ENCODE data around the gene RPL37.

DNA sequence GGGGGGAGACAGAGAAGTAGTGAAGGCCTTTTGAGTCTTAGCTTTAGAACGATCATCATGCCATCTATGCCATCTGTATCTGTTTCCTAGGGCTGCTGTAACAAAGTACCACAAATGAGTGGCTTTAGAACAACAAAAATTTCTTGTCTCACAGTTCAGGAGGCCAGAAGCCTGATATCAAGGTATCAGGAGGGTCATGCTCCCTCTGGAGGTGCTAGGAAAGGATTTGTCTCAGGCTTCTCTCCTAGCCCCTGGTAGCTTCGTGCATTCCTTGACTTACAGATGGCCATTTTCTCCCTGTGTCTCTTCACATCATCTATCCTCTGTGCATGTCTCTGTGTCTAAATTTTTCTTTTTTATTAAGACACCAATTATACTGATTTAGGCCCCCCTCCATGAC is 11.3 kb upstream of the RPL37 start:
- no peak for TF ChIP-seq EZH2phosphoT487 (IDR thresholded peaks at IDR 0.05; ENCODE audit: borderline replicate concordance, low read length)
- TF ChIP-seq, protein P1, sequence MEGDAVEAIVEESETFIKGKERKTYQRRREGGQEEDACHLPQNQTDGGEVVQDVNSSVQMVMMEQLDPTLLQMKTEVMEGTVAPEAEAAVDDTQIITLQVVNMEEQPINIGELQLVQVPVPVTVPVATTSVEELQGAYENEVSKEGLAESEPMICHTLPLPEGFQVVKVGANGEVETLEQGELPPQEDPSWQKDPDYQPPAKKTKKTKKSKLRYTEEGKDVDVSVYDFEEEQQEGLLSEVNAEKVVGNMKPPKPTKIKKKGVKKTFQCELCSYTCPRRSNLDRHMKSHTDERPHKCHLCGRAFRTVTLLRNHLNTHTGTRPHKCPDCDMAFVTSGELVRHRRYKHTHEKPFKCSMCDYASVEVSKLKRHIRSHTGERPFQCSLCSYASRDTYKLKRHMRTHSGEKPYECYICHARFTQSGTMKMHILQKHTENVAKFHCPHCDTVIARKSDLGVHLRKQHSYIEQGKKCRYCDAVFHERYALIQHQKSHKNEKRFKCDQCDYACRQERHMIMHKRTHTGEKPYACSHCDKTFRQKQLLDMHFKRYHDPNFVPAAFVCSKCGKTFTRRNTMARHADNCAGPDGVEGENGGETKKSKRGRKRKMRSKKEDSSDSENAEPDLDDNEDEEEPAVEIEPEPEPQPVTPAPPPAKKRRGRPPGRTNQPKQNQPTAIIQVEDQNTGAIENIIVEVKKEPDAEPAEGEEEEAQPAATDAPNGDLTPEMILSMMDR (IDR thresholded peaks at IDR 0.05; ENCODE audit: low read depth, low read length, poor library complexity, severe bottlenecking), result no peak

Measured in DOHH2 (cell line).